Measurements from ENCODE around the gene RPL39L. TPM values are rescaled to one million over a fixed set of nuclear protein-coding genes. Genes with fewer than 3 reads are reported as not detected.
"Not testable (repeated sequence)": the region's sequence is repeated elsewhere in the genome, so short reads cannot be mapped to it uniquely, and the experiment has no call there.

RPL39L gene
- total and polyA plus RNA-seq, 9 donors = 0.99 to 8.5 (median 4.0) TPM

DNA sequence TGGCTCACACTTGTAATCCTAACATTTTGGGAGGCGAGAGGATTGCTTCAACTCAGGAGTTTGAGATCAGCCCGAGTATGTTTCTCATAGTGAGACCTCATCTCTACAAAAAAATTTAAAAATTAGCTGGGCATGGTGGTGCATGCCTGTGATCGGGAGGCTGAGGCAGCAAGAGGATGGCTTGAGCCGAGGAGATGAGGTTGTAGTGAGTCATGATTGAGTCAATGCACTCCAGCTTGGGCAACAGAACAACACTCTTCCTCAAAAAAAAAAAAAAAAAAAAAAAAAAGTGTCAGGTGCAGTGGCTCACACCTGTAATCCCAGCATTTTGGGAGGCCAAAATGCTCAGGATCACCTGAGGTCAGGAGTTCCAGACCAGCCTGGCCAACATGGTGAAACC, 2.4 kb downstream of the RPL39L start:
- no peak for DNase-seq
- Histone ChIP-seq H3K27ac (no peak overlapping the region), H3K27me3 (no peaks in the 10 kb centered on the region), H3K4me1 (ENCODE audit: insufficient read depth) (no peaks in the 10 kb centered on the region), H3K36me3 (no peaks in the 10 kb centered on the region), H3K4me3 (no peak overlapping the region), H3K9me3 (no peaks in the 10 kb centered on the region)
- no peak for TF ChIP-seq EP300 (IDR thresholded peaks at IDR 0.05)
- TF ChIP-seq, protein P1, sequence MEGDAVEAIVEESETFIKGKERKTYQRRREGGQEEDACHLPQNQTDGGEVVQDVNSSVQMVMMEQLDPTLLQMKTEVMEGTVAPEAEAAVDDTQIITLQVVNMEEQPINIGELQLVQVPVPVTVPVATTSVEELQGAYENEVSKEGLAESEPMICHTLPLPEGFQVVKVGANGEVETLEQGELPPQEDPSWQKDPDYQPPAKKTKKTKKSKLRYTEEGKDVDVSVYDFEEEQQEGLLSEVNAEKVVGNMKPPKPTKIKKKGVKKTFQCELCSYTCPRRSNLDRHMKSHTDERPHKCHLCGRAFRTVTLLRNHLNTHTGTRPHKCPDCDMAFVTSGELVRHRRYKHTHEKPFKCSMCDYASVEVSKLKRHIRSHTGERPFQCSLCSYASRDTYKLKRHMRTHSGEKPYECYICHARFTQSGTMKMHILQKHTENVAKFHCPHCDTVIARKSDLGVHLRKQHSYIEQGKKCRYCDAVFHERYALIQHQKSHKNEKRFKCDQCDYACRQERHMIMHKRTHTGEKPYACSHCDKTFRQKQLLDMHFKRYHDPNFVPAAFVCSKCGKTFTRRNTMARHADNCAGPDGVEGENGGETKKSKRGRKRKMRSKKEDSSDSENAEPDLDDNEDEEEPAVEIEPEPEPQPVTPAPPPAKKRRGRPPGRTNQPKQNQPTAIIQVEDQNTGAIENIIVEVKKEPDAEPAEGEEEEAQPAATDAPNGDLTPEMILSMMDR (IDR thresholded peaks at IDR 0.05) = no peak
- TF ChIP-seq POLR2A (IDR thresholded peaks at IDR 0.05) = no peak
- intact Hi-C loops (cut with DNase I) = no loop called here
- WGBS, 3 donors = 91 to 95% (median 94%) methylated on average over 4 of the region's 4 CpGs

GRCh38 chr3:187136337-187136736, 3.0 kb downstream of the RPL39L start:
- 93 to 100% (median 98%) methylated on average over 1 of the region's 1 CpG for WGBS, 3 donors
- no peaks in the 10 kb centered on the region for H3K4me1 ChIP-seq (ENCODE audit: insufficient read depth)
- TF ChIP-seq EP300 (IDR thresholded peaks at IDR 0.05) (no peak), POLR2A (IDR thresholded peaks at IDR 0.05) (no peak)
- TF ChIP-seq, protein P1 (IDR thresholded peaks at IDR 0.05) = no peak
- no peak overlapping the region for H3K4me3 ChIP-seq
- intact Hi-C loops (cut with DNase I) = no loop called here
- no peaks in the 10 kb centered on the region for H3K36me3 ChIP-seq
- H3K27me3 ChIP-seq = no peaks in the 10 kb centered on the region
- H3K9me3 ChIP-seq = no peaks in the 10 kb centered on the region
- no peak for DNase-seq
- no peak overlapping the region for H3K27ac ChIP-seq

DNA sequence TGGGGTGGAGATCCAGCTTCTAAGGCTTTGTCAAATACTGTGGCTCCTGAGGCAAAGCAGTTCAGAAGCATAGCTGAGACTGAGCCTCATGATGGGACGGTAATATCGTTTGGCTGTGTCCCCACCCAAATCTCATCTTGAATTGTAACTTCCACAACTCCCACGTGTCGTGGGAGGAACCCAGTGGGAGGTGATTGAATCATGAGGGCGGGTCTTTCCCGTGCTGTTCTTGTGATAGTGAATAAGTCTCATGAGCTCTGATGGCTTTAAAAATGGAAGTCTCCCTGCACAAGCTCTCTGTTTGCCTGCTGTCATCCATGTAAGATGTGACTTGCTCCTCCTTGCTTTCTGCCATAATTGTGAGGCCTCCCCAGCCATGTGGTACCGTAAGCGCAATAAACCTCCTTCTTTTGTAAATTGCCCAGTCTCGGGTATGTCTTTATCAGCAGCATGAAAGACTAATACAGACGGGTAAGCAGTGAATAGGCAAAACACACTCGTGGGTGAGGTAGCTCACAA, 4.1 kb downstream of the RPL39L start:
- WGBS, 3 donors = 94 to 95% (median 95%) methylated on average over 11 of the region's 11 CpGs
- H3K4me3 ChIP-seq; intact Hi-C loops (cut with DNase I); H3K27me3 ChIP-seq; H3K36me3 ChIP-seq; H3K9me3 ChIP-seq; H3K4me1 ChIP-seq (ENCODE audit: insufficient read depth); DNase-seq; H3K27ac ChIP-seq: not testable (repeated sequence)

DNA sequence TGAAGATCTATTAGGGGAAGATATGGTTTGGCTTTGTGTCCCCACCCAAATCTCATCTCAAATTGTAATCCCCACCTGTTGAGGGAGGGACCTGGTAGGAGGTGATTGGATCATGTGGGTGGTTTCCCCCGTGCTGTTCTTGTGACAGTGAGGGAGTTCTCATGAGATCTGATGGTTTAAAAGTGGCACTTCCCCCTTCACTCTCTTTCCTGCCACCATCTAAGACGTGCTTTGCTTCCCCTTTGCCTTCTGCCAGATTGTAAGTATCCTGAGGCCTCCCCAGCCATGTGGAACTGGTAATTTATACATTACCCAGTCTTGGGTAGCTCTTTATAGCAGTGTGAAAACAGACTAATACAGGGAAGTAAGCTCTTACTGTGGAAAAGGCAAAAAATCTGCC, 6.1 kb downstream of the RPL39L start:
- H3K27ac ChIP-seq; DNase-seq; H3K4me3 ChIP-seq; H3K36me3 ChIP-seq; H3K9me3 ChIP-seq; H3K4me1 ChIP-seq (ENCODE audit: insufficient read depth); intact Hi-C loops (cut with DNase I); H3K27me3 ChIP-seq: not testable (repeated sequence)
- WGBS, 3 donors = 93 to 98% (median 95%) methylated on average over 2 of the region's 2 CpGs

- TF ChIP-seq, protein P1 (IDR thresholded peaks at IDR 0.05) = no peak
- no peak for DNase-seq
- H3K4me1 ChIP-seq (ENCODE audit: insufficient read depth) = no peaks in the 10 kb centered on the region
- H3K9me3 ChIP-seq = no peaks in the 10 kb centered on the region
- H3K27me3 ChIP-seq = no peaks in the 10 kb centered on the region
- WGBS, 3 donors = 92 to 95% (median 95%) methylated on average over 2 of the region's 2 CpGs
- no peak overlapping the region for H3K27ac ChIP-seq
- no peaks in the 10 kb centered on the region for H3K36me3 ChIP-seq
- H3K4me3 ChIP-seq = no peak overlapping the region
- intact Hi-C loops (cut with DNase I) = no loop called here
Observed at GRCh38 chr3:187132666-187133065, 6.6 kb downstream of the RPL39L start.

DNA sequence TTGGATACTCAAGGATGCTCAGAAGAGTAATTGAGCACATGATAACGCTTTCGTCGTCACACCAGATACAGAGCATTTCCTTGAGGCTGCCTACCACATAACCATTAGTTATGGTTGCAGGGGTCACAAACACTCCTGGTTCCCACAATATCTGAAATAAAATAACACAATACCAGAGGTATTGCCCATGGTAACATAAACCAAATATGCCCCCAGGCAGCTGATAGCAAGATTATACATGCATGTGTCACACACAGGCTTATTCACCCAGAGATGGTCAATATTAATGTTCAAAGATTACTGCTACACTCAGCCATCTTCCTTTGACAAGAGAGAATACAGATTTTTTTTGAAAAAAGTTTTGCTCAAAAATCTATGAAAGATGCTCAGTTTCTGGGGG, 7.3 kb downstream of the RPL39L start:
- Histone ChIP-seq H3K4me3 (no peak overlapping the region), H3K27ac (no peak overlapping the region), H3K27me3 (no peaks in the 10 kb centered on the region), H3K4me1 (ENCODE audit: insufficient read depth) (no peaks in the 10 kb centered on the region), H3K9me3 (no peaks in the 10 kb centered on the region), H3K36me3 (no peaks in the 10 kb centered on the region)
- no peak for DNase-seq
- TF ChIP-seq, protein P1 (IDR thresholded peaks at IDR 0.05) = no peak
- 87 to 94% (median 89%) methylated on average over 3 of the region's 3 CpGs for WGBS, 3 donors
- intact Hi-C loops (cut with DNase I) = no loop called here
